RWPE1 (cell line): ENCODE data around the gene CATSPER1.

Source experiments
- CTCF ChIA-PET: fragments of 350-600 bp; sonication (Branson Sonifier 250); formaldehyde crosslinking; extraction: SDS; loops from one replicate; lab custom pipeline; 2021; lab: Yijun Ruan, JAX
- POLR2A ChIA-PET: fragments of 400-600 bp; formaldehyde crosslinking; extraction: SDS; loops from one replicate; lab custom pipeline; 2020; ENCODE audit warnings: antibody characterized with exemption; ENCODE audit not compliant: low non-redundant PET; lab: Yijun Ruan, JAX
- DNase-seq: peaks from one replicate; pipeline ENCODE4 v3.0.0; 2012; ENCODE audit warnings: low spot score
- H3K27ac ChIP-seq: fragments of 450-650 bp; 2 replicates; pipeline ENCODE4 v1.5.1; 2017
- CTCF ChIP-seq: fragments of 450-650 bp; conservative IDR thresholded peaks from 2 replicates; pipeline ENCODE4 v1.5.1; 2017; ENCODE audit warnings: low read depth, mild to moderate bottlenecking

The CATSPER1 gene

DNA sequence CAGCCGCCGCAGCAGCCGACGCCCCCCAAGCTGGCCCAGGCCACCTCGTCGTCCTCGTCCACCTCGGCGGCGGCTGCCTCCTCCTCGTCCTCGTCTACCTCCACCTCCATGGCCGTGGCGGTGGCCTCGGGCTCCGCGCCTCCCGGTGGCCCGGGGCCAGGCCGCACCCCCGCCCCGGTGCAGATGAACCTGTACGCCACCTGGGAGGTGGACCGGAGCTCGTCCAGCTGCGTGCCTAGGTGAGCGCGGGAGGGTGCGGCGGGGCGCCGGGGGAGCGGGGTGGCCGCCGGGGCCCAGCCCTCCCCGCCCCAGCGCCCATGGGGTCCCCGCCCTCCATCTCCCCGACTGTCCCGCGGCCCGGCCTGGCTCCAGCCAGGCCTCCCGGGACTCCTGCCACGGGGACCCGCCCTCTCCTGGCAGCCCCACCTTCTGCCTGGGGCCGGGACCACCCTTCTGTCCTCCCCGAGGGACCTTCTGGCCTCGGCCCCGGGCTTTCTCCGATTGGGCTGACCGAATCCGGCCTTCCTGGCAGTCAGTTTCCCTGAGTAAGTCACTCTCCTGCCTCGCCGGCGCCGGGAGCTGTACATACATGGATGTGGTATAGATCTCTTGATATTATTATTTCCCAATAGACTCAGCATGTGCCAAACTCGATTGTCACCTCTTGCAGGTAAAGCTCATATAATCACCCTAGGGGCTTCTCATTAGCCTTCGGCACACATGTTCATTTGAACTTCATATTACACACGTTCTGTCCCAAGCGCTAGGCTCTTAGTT, 44.5 kb upstream of the CATSPER1 start:
- ChIA-PET POLR2A (interaction anchor here (0.6 kb wide), 1 partner anchor 65 kb away, joined by 3 read pairs; no protein-coding TSS in a partner anchor), CTCF (interaction anchor here (1.0 kb wide), 1 partner anchor 151 kb away, joined by 4 read pairs; no protein-coding TSS in a partner anchor)
- DNase-seq, result peak; percentile 31
- H3K27ac ChIP-seq, result peak overlapping the region; percentile 95
- no peak for TF ChIP-seq CTCF

DNA sequence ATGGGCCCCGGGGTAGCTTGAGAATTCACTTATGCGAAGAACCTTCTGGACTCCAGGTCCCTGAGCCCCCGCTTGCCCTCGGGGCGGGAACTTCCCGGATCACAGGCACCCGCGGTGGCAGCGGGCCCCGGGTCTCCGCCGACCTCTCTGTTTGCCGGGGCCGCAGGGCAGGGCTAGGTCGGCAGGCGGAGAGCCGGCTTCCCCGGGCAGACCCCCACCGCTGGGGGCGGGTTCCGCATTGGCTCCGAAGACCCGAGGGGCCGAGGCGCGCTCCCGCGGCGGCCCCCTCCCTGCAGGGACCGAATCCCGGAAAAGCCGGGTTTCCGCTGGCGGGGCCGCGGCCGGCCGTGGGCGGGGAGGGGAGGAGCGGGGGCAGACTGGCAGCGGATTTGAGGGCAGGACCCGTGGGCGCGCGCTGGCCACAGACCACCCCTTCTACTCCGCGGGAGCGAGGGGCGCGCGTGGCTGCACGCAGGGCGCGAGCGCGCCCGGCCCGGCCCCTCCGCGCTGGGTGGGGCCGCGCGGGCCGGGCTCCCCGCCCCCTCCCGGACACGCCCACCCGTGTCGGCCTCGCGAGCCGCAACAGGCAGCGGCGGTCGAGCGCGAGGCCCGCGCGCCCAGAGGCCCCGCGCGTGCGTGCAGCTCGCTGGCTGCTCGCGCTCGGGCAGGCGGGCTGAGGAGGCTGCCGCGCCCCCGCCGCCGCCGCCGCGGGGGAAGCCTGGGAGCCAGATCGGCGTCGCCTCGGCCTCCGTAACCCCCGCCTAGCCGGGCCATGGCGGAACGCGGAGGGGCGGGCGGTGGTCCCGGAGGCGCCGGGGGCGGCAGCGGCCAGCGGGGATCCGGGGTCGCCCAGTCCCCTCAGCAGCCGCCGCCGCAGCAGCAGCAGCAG, 43.7 kb upstream of the CATSPER1 start, which contains the start of gene PACS1:
PACS1 (plus strand) TSS at position 558 of the 889 bp plus-strand sequence; CDS start at position 773, 215 bp downstream.
- no peak for TF ChIP-seq CTCF
- peak within 1 kb of the TSS; percentile 95 for H3K27ac ChIP-seq
- peak; percentile 66 for DNase-seq
- POLR2A ChIA-PET, result interaction anchor here (0.6 kb wide), 1 partner anchor 65 kb away, joined by 3 read pairs; no protein-coding TSS in a partner anchor
- CTCF ChIA-PET, result interaction anchor here (1.1 kb wide), 1 partner anchor 12 kb away, joined by 6 read pairs; no protein-coding TSS in a partner anchor

DNA sequence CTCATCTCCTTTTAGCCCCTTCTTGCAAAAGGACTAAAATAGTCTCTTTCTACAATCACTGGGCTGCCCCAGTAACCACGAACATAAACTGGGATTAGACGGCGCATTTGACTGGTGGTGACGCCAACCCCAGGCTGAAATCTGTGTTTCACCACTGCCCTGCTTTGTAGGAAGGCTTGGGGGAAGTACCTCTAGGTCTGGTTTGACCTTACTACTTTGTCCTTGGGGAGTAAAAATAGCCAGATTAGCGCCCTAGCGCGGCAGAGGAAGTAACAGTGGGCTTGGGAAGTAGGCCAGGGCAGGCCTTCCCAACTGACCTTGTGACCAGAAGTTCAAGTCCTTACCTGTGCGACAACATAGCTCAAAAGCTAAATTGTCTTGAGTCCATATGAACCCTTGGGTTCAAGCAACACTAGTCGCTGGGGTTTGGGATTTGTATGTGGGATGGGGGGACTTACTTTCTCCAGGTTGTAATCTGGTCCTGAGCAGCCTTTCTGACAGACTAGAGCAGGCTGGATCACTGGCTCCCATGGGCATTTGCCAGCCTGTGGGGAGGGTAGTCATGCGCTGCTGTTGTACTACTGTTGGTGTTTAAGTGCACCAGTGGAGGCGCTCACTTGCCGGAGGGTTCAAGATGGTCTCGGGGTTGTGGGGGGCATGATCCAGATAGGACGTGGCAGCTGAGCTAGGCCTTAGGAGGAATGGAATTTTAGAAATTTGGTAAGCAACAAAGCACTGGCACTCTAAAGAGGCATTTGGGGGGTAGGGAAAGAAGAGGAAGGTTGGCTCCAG, 42.8 kb upstream of the CATSPER1 start:
- CTCF ChIA-PET, result interaction anchor here (0.6 to 3.5 kb wide), 10 partner anchors 11 to 402 kb away, joined by 3 to 32 read pairs (median 3); partner anchors contain the start of gene SF3B2
- TF ChIP-seq CTCF, result no peak
- POLR2A ChIA-PET, result interaction anchor here (0.5 to 1.2 kb wide), 2 partner anchors 17 to 175 kb away, joined by 3 to 4 read pairs; partner anchors contain the start of gene SF3B2
- H3K27ac ChIP-seq, result peak overlapping the region; percentile 95
- DNase-seq, result no peak

GRCh38 chr11:66068154-66068821, 42.0 kb upstream of the CATSPER1 start:
- peak overlapping the region; percentile 95 for H3K27ac ChIP-seq
- CTCF ChIA-PET, result interaction anchor here (0.6 to 3.5 kb wide), 18 partner anchors 8 to 401 kb away, joined by 3 to 32 read pairs (median 3); partner anchors contain the start of genes CST6 and SF3B2
- TF ChIP-seq CTCF, result peak; percentile 89
- POLR2A ChIA-PET, result interaction anchor here (0.5 to 1.2 kb wide), 2 partner anchors 16 to 174 kb away, joined by 3 to 4 read pairs; partner anchors contain the start of gene SF3B2
- DNase-seq, result peak; percentile 62

DNA sequence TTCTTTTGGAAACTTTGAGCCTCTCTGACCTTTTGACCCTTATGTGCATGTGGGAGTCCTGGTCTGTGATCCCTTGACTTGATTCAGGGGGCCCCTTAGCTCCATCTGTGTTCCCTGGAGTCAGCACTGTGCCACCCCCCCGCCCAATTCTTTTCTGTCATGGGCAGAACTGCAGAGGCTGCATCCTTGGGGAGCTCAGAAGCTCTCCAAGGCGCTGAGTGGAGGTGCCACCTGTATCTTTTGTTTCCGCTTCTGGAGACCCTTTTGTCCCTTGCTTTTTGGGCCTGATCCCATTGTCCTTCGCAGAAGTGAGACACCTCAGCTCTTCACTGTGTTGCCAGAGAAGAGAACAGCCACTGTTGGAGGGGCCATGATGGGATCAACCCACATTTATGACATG, 41.4 kb upstream of the CATSPER1 start:
- peak overlapping the region; percentile 95 for H3K27ac ChIP-seq
- ChIA-PET POLR2A (interaction anchor here (1.2 kb wide), 1 partner anchor 15 kb away, joined by 4 read pairs; the partner anchor contains the start of gene SF3B2), CTCF (interaction anchor here (0.7 to 3.5 kb wide), 10 partner anchors 9 to 102 kb away, joined by 3 to 32 read pairs (median 3); partner anchors contain the start of genes CST6 and SF3B2)
- no peak for TF ChIP-seq CTCF
- no peak for DNase-seq
